Stimulated activated effector memory CD8-positive, alpha-beta T cell treated with anti-CD3 and anti-CD28 coated beads, Interleukin-12 subunit alpha, Interleukin-12 subunit beta, amount 100 ng/mL, for 72 hours (primary cell): Measurements from ENCODE around the gene GNA14.
A peak's percentile ranks its signal among the peaks of the same experiment; 100 is the strongest.
"Not testable (repeated sequence)": the region's sequence is repeated elsewhere in the genome, so short reads cannot be mapped to it uniquely, and the experiment has no call there.

Experiments used
- ATAC-seq: fragments of 150-1000 bp; cut with Tn5 transposase; 2 replicates; pipeline ENCODE4 v1.10.0; 2021
- DNase-seq, 2 donors: peaks; one replicate each; pipeline ENCODE4 v3.0.0; 2021 to 2022; ENCODE audit warnings: low spot score in 2 of 2
- H3K27ac Mint-ChIP-seq: one replicate; pipeline ENCODE4 v1.8.0; 2022; ENCODE audit warnings: mild to moderate bottlenecking, mixed read lengths
- H3K36me3 Mint-ChIP-seq: one replicate; pipeline ENCODE4 v1.8.0; 2022; ENCODE audit warnings: mild to moderate bottlenecking, mixed read lengths
- H3K4me1 Mint-ChIP-seq: one replicate; pipeline ENCODE4 v1.8.0; 2022; ENCODE audit warnings: mixed read lengths
- H3K4me3 Mint-ChIP-seq: one replicate; pipeline ENCODE4 v1.8.0; 2022; ENCODE audit warnings: mild to moderate bottlenecking, mixed read lengths
- H3K9me3 Mint-ChIP-seq: one replicate; pipeline ENCODE4 v1.8.0; 2022; ENCODE audit warnings: mixed read lengths

Gene GNA14

GRCh38 chr9:77586591-77586990 lies 61.5 kb downstream of the GNA14 start:
- Mint-ChIP-seq H3K27ac (no peak overlapping the region), H3K4me3 (no peak overlapping the region), H3K9me3 (no peaks in the 10 kb centered on the region), H3K4me1 (no peaks in the 10 kb centered on the region), H3K36me3 (no peaks in the 10 kb centered on the region)
- DNase-seq, result no peak
- ATAC-seq, result no peak

- no peak for ATAC-seq
- Mint-ChIP-seq H3K27ac (no peak overlapping the region), H3K9me3 (no peaks in the 10 kb centered on the region), H3K4me1 (no peaks in the 10 kb centered on the region), H3K36me3 (no peaks in the 10 kb centered on the region), H3K4me3 (no peak overlapping the region)
- no peak for DNase-seq
These were observed 62.8 kb downstream of the GNA14 start for GRCh38 chr9:77585335-77585786.

- DNase-seq, H3K27ac Mint-ChIP-seq, H3K9me3 Mint-ChIP-seq, H3K36me3 Mint-ChIP-seq, H3K4me3 Mint-ChIP-seq, ATAC-seq, H3K4me1 Mint-ChIP-seq: not testable (repeated sequence)
These were observed 63.2 kb downstream of the GNA14 start for GRCh38 chr9:77584927-77585326.

- ATAC-seq (no peak), DNase-seq (no peak)
- Mint-ChIP-seq H3K27ac (no peak overlapping the region), H3K4me1 (no peaks in the 10 kb centered on the region), H3K9me3 (no peaks in the 10 kb centered on the region), H3K4me3 (no peak overlapping the region), H3K36me3 (no peaks in the 10 kb centered on the region)
These were observed 65.1 kb downstream of the GNA14 start for GRCh38 chr9:77582961-77583576.

- Mint-ChIP-seq H3K4me1 (no peaks in the 10 kb centered on the region), H3K9me3 (no peaks in the 10 kb centered on the region), H3K36me3 (no peaks in the 10 kb centered on the region), H3K27ac (no peak overlapping the region), H3K4me3 (no peak overlapping the region)
- no peak for DNase-seq
- no peak for ATAC-seq
These were observed 65.6 kb downstream of the GNA14 start for GRCh38 chr9:77582525-77582924.

- H3K4me1 Mint-ChIP-seq, result no peaks in the 10 kb centered on the region
- H3K27ac Mint-ChIP-seq, result no peak overlapping the region
- no peak for DNase-seq
- no peak for ATAC-seq
- no peaks in the 10 kb centered on the region for H3K36me3 Mint-ChIP-seq
- H3K9me3 Mint-ChIP-seq, result no peaks in the 10 kb centered on the region
- H3K4me3 Mint-ChIP-seq, result no peak overlapping the region
These were observed 72.3 kb downstream of the GNA14 start for GRCh38 chr9:77575785-77576184.

- ATAC-seq, result no peak
These were observed 78.8 kb downstream of the GNA14 start for GRCh38 chr9:77569335-77569734.

GRCh38 chr9:77563174-77563573 lies 84.9 kb downstream of the GNA14 start:
- Mint-ChIP-seq H3K9me3 (no peaks in the 10 kb centered on the region), H3K36me3 (no peaks in the 10 kb centered on the region), H3K4me1 (peaks cover 5% of the 10 kb centered on the region), H3K27ac (no peak overlapping the region), H3K4me3 (no peak overlapping the region)
- ATAC-seq (no peak), DNase-seq (no peak)

More at GRCh38 chr9:77569335-77569734, 78.8 kb downstream of the GNA14 start:
- Mint-ChIP-seq H3K9me3 (no peaks in the 10 kb centered on the region), H3K4me1 (no peaks in the 10 kb centered on the region), H3K4me3 (no peak overlapping the region), H3K36me3 (no peaks in the 10 kb centered on the region), H3K27ac (no peak overlapping the region)
- DNase-seq, result no peak

- H3K4me1 Mint-ChIP-seq, result peaks cover 5% of the 10 kb centered on the region
- no peaks in the 10 kb centered on the region for H3K36me3 Mint-ChIP-seq
- no peak overlapping the region for H3K27ac Mint-ChIP-seq
- DNase-seq (no peak), ATAC-seq (no peak)
- H3K4me3 Mint-ChIP-seq, result no peak overlapping the region
- no peaks in the 10 kb centered on the region for H3K9me3 Mint-ChIP-seq
These were observed 85.9 kb downstream of the GNA14 start for GRCh38 chr9:77562019-77562748.

GRCh38 chr9:77561331-77562018 lies 86.6 kb downstream of the GNA14 start:
- no peak overlapping the region for H3K4me3 Mint-ChIP-seq
- H3K36me3 Mint-ChIP-seq, result no peaks in the 10 kb centered on the region
- ATAC-seq (no peak), DNase-seq (no peak)
- no peak overlapping the region for H3K27ac Mint-ChIP-seq
- H3K4me1 Mint-ChIP-seq, result peaks cover 5% of the 10 kb centered on the region
- no peaks in the 10 kb centered on the region for H3K9me3 Mint-ChIP-seq

- H3K9me3 Mint-ChIP-seq, result no peaks in the 10 kb centered on the region
- no peaks in the 10 kb centered on the region for H3K4me1 Mint-ChIP-seq
- DNase-seq (no peak), ATAC-seq (peak; percentile 51)
- no peak overlapping the region for H3K4me3 Mint-ChIP-seq
- no peaks in the 10 kb centered on the region for H3K36me3 Mint-ChIP-seq
- no peak overlapping the region for H3K27ac Mint-ChIP-seq
These were observed 91.7 kb downstream of the GNA14 start for GRCh38 chr9:77556396-77556795.

- H3K4me1 Mint-ChIP-seq, result no peaks in the 10 kb centered on the region
- no peaks in the 10 kb centered on the region for H3K9me3 Mint-ChIP-seq
- H3K4me3 Mint-ChIP-seq, result no peak overlapping the region
- ATAC-seq (no peak), DNase-seq (no peak)
- H3K27ac Mint-ChIP-seq, result no peak overlapping the region
- no peaks in the 10 kb centered on the region for H3K36me3 Mint-ChIP-seq
These were observed 93.5 kb downstream of the GNA14 start for GRCh38 chr9:77554586-77555105.

- no peak overlapping the region for H3K4me3 Mint-ChIP-seq
- no peaks in the 10 kb centered on the region for H3K4me1 Mint-ChIP-seq
- no peaks in the 10 kb centered on the region for H3K36me3 Mint-ChIP-seq
- H3K27ac Mint-ChIP-seq, result no peak overlapping the region
- peaks cover 3% of the 10 kb centered on the region for H3K9me3 Mint-ChIP-seq
- DNase-seq, result no peak
- no peak for ATAC-seq
These were observed 100.9 kb downstream of the GNA14 start for GRCh38 chr9:77547106-77547730.

GRCh38 chr9:77546376-77546950 lies 101.7 kb downstream of the GNA14 start:
- H3K4me1 Mint-ChIP-seq, result no peaks in the 10 kb centered on the region
- H3K27ac Mint-ChIP-seq, result no peak overlapping the region
- H3K36me3 Mint-ChIP-seq, result no peaks in the 10 kb centered on the region
- H3K9me3 Mint-ChIP-seq, result peaks cover 3% of the 10 kb centered on the region
- DNase-seq (no peak), ATAC-seq (no peak)
- no peak overlapping the region for H3K4me3 Mint-ChIP-seq

- Mint-ChIP-seq H3K4me3 (no peak overlapping the region), H3K36me3 (no peaks in the 10 kb centered on the region), H3K4me1 (no peaks in the 10 kb centered on the region), H3K27ac (no peak overlapping the region), H3K9me3 (peaks cover 15% of the 10 kb centered on the region)
- no peak for DNase-seq
- ATAC-seq, result no peak
These were observed 103.6 kb downstream of the GNA14 start for GRCh38 chr9:77544546-77544945.
